Osteoblast (primary cell): Measurements from ENCODE around the gene MMP17. TPM values are rescaled to one million over a fixed set of nuclear protein-coding genes. Genes with fewer than 3 reads are reported as not detected.
A peak's percentile ranks its signal among the peaks of the same experiment; 100 is the strongest.

Source experiments
- DNase-seq: peaks from one replicate; pipeline ENCODE4 v3.0.0; 2011; ENCODE audit warnings: low spot score, mixed read lengths; ENCODE audit not compliant: insufficient read length; ENCODE audit errors: missing footprints
- H2AFZ ChIP-seq: 2 replicates; pipeline ENCODE4 v1.6.0; 2011; ENCODE audit warnings: mild to moderate bottlenecking, low read length
- H3K27ac ChIP-seq: 2 replicates; pipeline ENCODE4 v1.5.1; 2011; ENCODE audit warnings: mild to moderate bottlenecking, low read depth, low read length, moderate library complexity
- H3K27me3 ChIP-seq: 2 replicates; pipeline ENCODE4 v1.6.0; 2012; ENCODE audit warnings: mild to moderate bottlenecking, control low read depth, inconsistent platforms, low read length, moderate library complexity; ENCODE audit not compliant: insufficient read depth
- H3K36me3 ChIP-seq: 2 replicates; pipeline ENCODE4 v1.5.1; 2011; ENCODE audit warnings: mild to moderate bottlenecking, low read length, control low read depth, moderate library complexity; ENCODE audit not compliant: insufficient read depth
- H3K4me1 ChIP-seq: 2 replicates; pipeline ENCODE4 v1.5.1; 2011; ENCODE audit warnings: mild to moderate bottlenecking, low read length, control low read depth, moderate library complexity; ENCODE audit not compliant: insufficient read depth
- H3K4me2 ChIP-seq: 2 replicates; pipeline ENCODE4 v1.6.0; 2011; ENCODE audit warnings: mild to moderate bottlenecking, low read length; ENCODE audit not compliant: insufficient read depth
- H3K4me3 ChIP-seq: fragments of 200-600 bp; sonication (generic); 3 replicates; pipeline ENCODE4 v1.5.1; 2012; ENCODE audit warnings: mild to moderate bottlenecking, low read length, inconsistent platforms; ENCODE audit not compliant: insufficient read depth
- H3K79me2 ChIP-seq: 2 replicates; pipeline ENCODE4 v1.6.0; 2012; ENCODE audit warnings: mild to moderate bottlenecking, low read length, control low read depth, inconsistent platforms; ENCODE audit not compliant: insufficient read depth
- H3K9me3 ChIP-seq: 2 replicates; pipeline ENCODE4 v1.5.1; 2011; ENCODE audit warnings: low read depth, low read length, control low read depth
- H4K20me1 ChIP-seq: 2 replicates; pipeline ENCODE4 v1.6.0; 2012; ENCODE audit warnings: mild to moderate bottlenecking, low read length, control low read depth; ENCODE audit not compliant: insufficient read depth
- CTCF ChIP-seq: IDR thresholded peaks from 2 replicates; pipeline ENCODE4 v1.5.1; 2011; ENCODE audit warnings: mild to moderate bottlenecking, low read depth, low read length, moderate library complexity; ENCODE audit errors: extremely low read depth
- total RNA-seq: library from RNA; depleted of rRNA; stranded (reverse); fragments of >200 nt; gene quantifications from 2 replicates; pipeline ENCODE4 v1.2.3, GENCODE V29; 2012

Gene MMP17
- total RNA-seq, 1 donor: 10.5 TPM

- Histone ChIP-seq H3K4me1 (peaks cover 10% of the 10 kb centered on the region), H2AFZ (peak overlapping the region; percentile 88), H3K27ac (peak overlapping the region; percentile 93), H3K79me2 (peaks cover 31% of the 10 kb centered on the region), H3K4me3 (peak overlapping the region; percentile 83), H3K27me3 (no peaks in the 10 kb centered on the region), H4K20me1 (peaks cover 26% of the 10 kb centered on the region), H3K36me3 (peaks cover 7% of the 10 kb centered on the region), H3K4me2 (peak overlapping the region; percentile 92), H3K9me3 (no peaks in the 10 kb centered on the region)
- TF ChIP-seq CTCF: no peak
- peak; percentile 100 for DNase-seq
These were observed 68.1 kb downstream of the MMP17 start for GRCh38 chr12:131896080-131896810.

DNA sequence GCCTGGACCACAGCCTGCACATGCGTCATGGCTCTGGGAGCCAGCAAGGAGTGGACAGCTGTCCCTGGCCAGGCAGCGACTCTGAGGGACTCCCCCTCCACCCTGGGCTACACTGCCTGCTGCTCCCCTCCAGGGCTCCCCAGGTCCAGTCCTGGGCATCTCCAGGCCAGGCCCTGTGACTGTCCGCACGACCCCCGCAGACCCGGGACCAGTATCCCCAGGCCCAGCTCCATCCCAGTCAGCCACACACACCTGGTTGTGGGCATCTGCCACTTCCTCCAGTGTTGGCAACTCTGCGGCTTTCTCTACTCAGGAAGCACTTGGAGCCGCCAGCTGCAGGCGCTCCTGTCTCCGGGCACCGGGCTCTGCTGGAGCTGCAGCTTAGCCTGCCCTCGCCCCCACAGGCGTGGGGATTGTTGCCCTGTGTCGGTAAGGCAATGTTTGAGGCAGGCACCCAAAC lies 68.6 kb downstream of the MMP17 start:
- Histone ChIP-seq H2AFZ (no peak overlapping the region), H3K27me3 (no peaks in the 10 kb centered on the region), H3K4me2 (peak overlapping the region; percentile 92), H3K27ac (peak overlapping the region; percentile 93), H4K20me1 (peaks cover 32% of the 10 kb centered on the region), H3K36me3 (peaks cover 7% of the 10 kb centered on the region), H3K9me3 (no peaks in the 10 kb centered on the region), H3K4me3 (peak overlapping the region; percentile 83), H3K79me2 (peaks cover 35% of the 10 kb centered on the region), H3K4me1 (peaks cover 10% of the 10 kb centered on the region)
- peak; percentile 100 for DNase-seq
- no peak for TF ChIP-seq CTCF

DNA sequence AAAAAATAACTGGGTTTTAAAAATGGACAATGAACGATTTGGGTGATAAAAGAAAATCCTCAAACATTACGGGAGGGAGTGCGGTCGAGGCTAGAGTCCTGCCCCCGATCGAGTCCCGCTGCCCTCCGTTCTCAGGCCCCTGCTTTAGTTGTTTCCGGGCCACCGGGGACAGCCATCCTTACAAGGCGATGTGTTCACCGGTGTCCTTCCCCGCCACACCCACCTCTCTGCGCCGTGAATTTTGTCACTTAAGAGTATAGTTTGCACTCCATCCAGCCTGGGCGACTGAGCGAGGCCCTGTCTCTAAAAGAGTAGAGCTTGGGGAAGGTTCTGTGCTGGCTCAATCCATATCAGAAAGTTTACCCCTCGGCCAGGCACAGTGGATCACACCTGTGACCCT lies 69.1 kb downstream of the MMP17 start:
- H3K27me3 ChIP-seq: no peaks in the 10 kb centered on the region
- peak overlapping the region; percentile 93 for H3K27ac ChIP-seq
- no peak overlapping the region for H2AFZ ChIP-seq
- no peak overlapping the region for H3K4me3 ChIP-seq
- H3K4me2 ChIP-seq: no peak overlapping the region
- no peaks in the 10 kb centered on the region for H3K9me3 ChIP-seq
- H4K20me1 ChIP-seq: peaks cover 33% of the 10 kb centered on the region
- H3K4me1 ChIP-seq: peaks cover 10% of the 10 kb centered on the region
- DNase-seq: peak; percentile 52
- H3K79me2 ChIP-seq: peaks cover 39% of the 10 kb centered on the region
- TF ChIP-seq CTCF: no peak
- peaks cover 7% of the 10 kb centered on the region for H3K36me3 ChIP-seq

DNA sequence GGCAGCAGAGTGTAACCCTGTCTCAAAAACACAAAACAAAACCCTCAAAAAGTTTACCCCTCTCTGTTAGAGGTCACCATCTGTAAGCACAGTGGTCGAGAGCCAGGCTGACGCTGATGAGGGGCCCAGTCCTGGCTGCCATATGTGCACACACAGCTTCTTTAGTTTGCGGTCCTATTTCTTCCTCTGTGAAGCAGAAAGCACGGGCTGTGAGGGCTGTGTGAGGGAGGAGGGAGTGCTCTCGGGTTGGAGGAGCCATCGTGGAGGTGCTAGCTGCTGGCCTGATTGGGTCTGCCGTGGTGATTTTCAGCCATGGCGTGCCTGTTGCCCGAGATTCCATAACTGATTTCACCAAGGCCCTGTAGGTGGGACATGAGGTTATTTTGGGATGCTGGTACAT lies 69.7 kb downstream of the MMP17 start:
- Histone ChIP-seq H3K4me1 (peaks cover 10% of the 10 kb centered on the region), H3K27me3 (no peaks in the 10 kb centered on the region), H4K20me1 (peaks cover 39% of the 10 kb centered on the region), H2AFZ (no peak overlapping the region), H3K9me3 (no peaks in the 10 kb centered on the region), H3K4me2 (no peak overlapping the region), H3K79me2 (peaks cover 41% of the 10 kb centered on the region), H3K27ac (no peak overlapping the region), H3K36me3 (peaks cover 7% of the 10 kb centered on the region), H3K4me3 (no peak overlapping the region)
- DNase-seq: peak; percentile 79
- no peak for TF ChIP-seq CTCF
